Measurements from ENCODE around the gene OSER1.

The OSER1 gene

GRCh38 chr20:44174996-44175765 lies 35.4 kb downstream of the OSER1 start:
- DNase-seq (ENCODE audit: low read depth) = no peak

- no peak for DNase-seq (ENCODE audit: low read depth)
Measured at GRCh38 chr20:44173846-44174245, 36.7 kb downstream of the OSER1 start.

- DNase-seq (ENCODE audit: low read depth) = no peak
Measured at GRCh38 chr20:44173116-44173515, 37.5 kb downstream of the OSER1 start.

GRCh38 chr20:44172572-44172950 lies 38.0 kb downstream of the OSER1 start:
- no peak for DNase-seq (ENCODE audit: low read depth)

GRCh38 chr20:44171775-44172571 lies 38.6 kb downstream of the OSER1 start:
- DNase-seq (ENCODE audit: low read depth) = no peak

- DNase-seq (ENCODE audit: low read depth) = no peak
Measured at GRCh38 chr20:44170816-44171410, 39.7 kb downstream of the OSER1 start.

GRCh38 chr20:44167736-44168135 lies 42.8 kb downstream of the OSER1 start:
- DNase-seq (ENCODE audit: low read depth) = no peak

- DNase-seq (ENCODE audit: low read depth) = no peak
Measured at GRCh38 chr20:44166477-44166876, 44.1 kb downstream of the OSER1 start.

- DNase-seq (ENCODE audit: low read depth) = no peak
Measured at GRCh38 chr20:44166008-44166407, 44.6 kb downstream of the OSER1 start.

GRCh38 chr20:44160133-44160532 lies 50.4 kb downstream of the OSER1 start:
- DNase-seq (ENCODE audit: low read depth) = no peak

- DNase-seq (ENCODE audit: low read depth) = no peak
Measured at GRCh38 chr20:44159711-44160110, 50.9 kb downstream of the OSER1 start.

GRCh38 chr20:44159125-44159524 lies 51.4 kb downstream of the OSER1 start:
- DNase-seq (ENCODE audit: low read depth) = no peak

- DNase-seq (ENCODE audit: low read depth) = no peak
Measured at GRCh38 chr20:44157061-44157460, 53.5 kb downstream of the OSER1 start.

GRCh38 chr20:44154521-44155001 lies 56.0 kb downstream of the OSER1 start:
- no peak for DNase-seq (ENCODE audit: low read depth)

- no peak for DNase-seq (ENCODE audit: low read depth)
Measured at GRCh38 chr20:44153636-44154043, 56.9 kb downstream of the OSER1 start.

GRCh38 chr20:44151621-44152416 lies 58.8 kb downstream of the OSER1 start:
- no peak for DNase-seq (ENCODE audit: low read depth)

GRCh38 chr20:44146272-44146671 lies 64.3 kb downstream of the OSER1 start:
- DNase-seq (ENCODE audit: low read depth) = no peak

Measured in stimulated activated CD8-positive, alpha-beta memory T cell treated with anti-CD3 and anti-CD28 coated beads, Interleukin-12 subunit alpha, Interleukin-12 subunit beta, amount 100 ng/mL, for 4 hours (primary cell).